Measurements from ENCODE around the gene ZNF644.

The ZNF644 gene

GRCh38 chr1:90987841-90988240 lies 34.0 kb downstream of the ZNF644 start:
- H3K79me2 ChIP-seq (ENCODE audit: low read length) = peaks cover 99% of the 10 kb centered on the region
- 0 out of 2 replicates have a peak, but pooled peaks cover 6% of the 10 kb centered on the region for H3K36me3 ChIP-seq (replicated peaks; ENCODE audit: insufficient read depth, low read length)
- no peaks in the 10 kb centered on the region for H3K9me3 ChIP-seq (replicated peaks; ENCODE audit: insufficient read depth, low read length)
- no peak overlapping the region for H3K4me3 ChIP-seq (ENCODE audit: low read length)
- no peak overlapping the region for H3K4me2 ChIP-seq (ENCODE audit: low read depth, low read length)
- H3F3A ChIP-seq (ENCODE audit: insufficient read depth, low read length) = peaks cover 5% of the 10 kb centered on the region; the same call in 1 of the 2 replicates
- no peaks in the 10 kb centered on the region for H3K9me2 ChIP-seq (replicated peaks; ENCODE audit: insufficient read depth, low read length)
- H2AFZ ChIP-seq (ENCODE audit: low read length) = no peak overlapping the region
- peaks cover 30% of the 10 kb centered on the region for H3K4me1 ChIP-seq (ENCODE audit: low read length)
- DNase-seq = no peak
- TF ChIP-seq CTCF (IDR thresholded peaks at IDR 0.05; ENCODE audit: low read length) (no peak), EZH2 (optimal IDR thresholded peaks at IDR 0.05; ENCODE audit: low read depth, low read length) (no peak), EZH2phosphoT487 (IDR thresholded peaks at IDR 0.05; ENCODE audit: low read length) (no peak)
- H3K27me3 ChIP-seq (replicated peaks; ENCODE audit: insufficient read depth, low read length) = no peaks in the 10 kb centered on the region
- H3K27ac ChIP-seq (ENCODE audit: low read length) = no peak overlapping the region
- H4K20me1 ChIP-seq (ENCODE audit: insufficient read depth, low read length) = peaks cover 48% of the 10 kb centered on the region
- no peak overlapping the region for H3K9ac ChIP-seq (ENCODE audit: low read length)

GRCh38 chr1:90986953-90987352 lies 34.9 kb downstream of the ZNF644 start:
- TF ChIP-seq EZH2 (optimal IDR thresholded peaks at IDR 0.05; ENCODE audit: low read depth, low read length) = no peak
- TF ChIP-seq CTCF (IDR thresholded peaks at IDR 0.05; ENCODE audit: low read length) = no peak
- TF ChIP-seq EZH2phosphoT487 (IDR thresholded peaks at IDR 0.05; ENCODE audit: low read length) = no peak
- no peaks in the 10 kb centered on the region for H3K27me3 ChIP-seq (replicated peaks; ENCODE audit: insufficient read depth, low read length)
- peaks cover 5% of the 10 kb centered on the region; the same call in 1 of the 2 replicates for H3F3A ChIP-seq (ENCODE audit: insufficient read depth, low read length)
- no peak overlapping the region for H3K27ac ChIP-seq (ENCODE audit: low read length)
- 0 out of 2 replicates have a peak, but pooled peaks cover 6% of the 10 kb centered on the region for H3K36me3 ChIP-seq (replicated peaks; ENCODE audit: insufficient read depth, low read length)
- no peak overlapping the region for H3K4me2 ChIP-seq (ENCODE audit: low read depth, low read length)
- no peak overlapping the region for H2AFZ ChIP-seq (ENCODE audit: low read length)
- no peaks in the 10 kb centered on the region for H3K9me2 ChIP-seq (replicated peaks; ENCODE audit: insufficient read depth, low read length)
- no peak overlapping the region for H3K4me3 ChIP-seq (ENCODE audit: low read length)
- DNase-seq = no peak
- peaks cover 33% of the 10 kb centered on the region for H3K4me1 ChIP-seq (ENCODE audit: low read length)
- no peaks in the 10 kb centered on the region for H3K9me3 ChIP-seq (replicated peaks; ENCODE audit: insufficient read depth, low read length)
- H3K79me2 ChIP-seq (ENCODE audit: low read length) = peaks cover 98% of the 10 kb centered on the region
- H3K9ac ChIP-seq (ENCODE audit: low read length) = no peak overlapping the region
- peaks cover 41% of the 10 kb centered on the region for H4K20me1 ChIP-seq (ENCODE audit: insufficient read depth, low read length)

- H3K9me2 ChIP-seq (replicated peaks; ENCODE audit: insufficient read depth, low read length) = no peaks in the 10 kb centered on the region
- no peaks in the 10 kb centered on the region; the same call in 1 of the 2 replicates for H4K20me1 ChIP-seq (ENCODE audit: insufficient read depth, low read length)
- H2AFZ ChIP-seq (ENCODE audit: low read length) = no peak overlapping the region
- no peak overlapping the region for H3K9ac ChIP-seq (ENCODE audit: low read length)
- no peak overlapping the region for H3K27ac ChIP-seq (ENCODE audit: low read length)
- no peaks in the 10 kb centered on the region for H3K27me3 ChIP-seq (replicated peaks; ENCODE audit: insufficient read depth, low read length)
- H3K79me2 ChIP-seq (ENCODE audit: low read length) = peaks cover 68% of the 10 kb centered on the region
- H3K4me2 ChIP-seq (ENCODE audit: low read depth, low read length) = no peak overlapping the region
- H3K4me1 ChIP-seq (ENCODE audit: low read length) = no peaks in the 10 kb centered on the region
- no peak overlapping the region for H3K4me3 ChIP-seq (ENCODE audit: low read length)
- H3F3A ChIP-seq (ENCODE audit: insufficient read depth, low read length) = no peaks in the 10 kb centered on the region
- no peak for TF ChIP-seq EZH2phosphoT487 (IDR thresholded peaks at IDR 0.05; ENCODE audit: low read length)
- no peak for TF ChIP-seq CTCF (IDR thresholded peaks at IDR 0.05; ENCODE audit: low read length)
- TF ChIP-seq EZH2 (optimal IDR thresholded peaks at IDR 0.05; ENCODE audit: low read depth, low read length) = no peak
- no peaks in the 10 kb centered on the region for H3K9me3 ChIP-seq (replicated peaks; ENCODE audit: insufficient read depth, low read length)
- H3K36me3 ChIP-seq (replicated peaks; ENCODE audit: insufficient read depth, low read length) = peaks cover 4% of the 10 kb centered on the region; the same call in 1 of the 2 replicates
- no peak for DNase-seq
These were observed 44.3 kb downstream of the ZNF644 start for GRCh38 chr1:90977522-90977921.
